Measurements from ENCODE around the gene ARHGEF3. TPM values are rescaled to one million over a fixed set of nuclear protein-coding genes. Genes with fewer than 3 reads are reported as not detected.

ARHGEF3 gene
- total and polyA plus RNA-seq, 7 experiments from 2014 or later, result 78.8 to 99.7 (median 87.0) TPM

DNA sequence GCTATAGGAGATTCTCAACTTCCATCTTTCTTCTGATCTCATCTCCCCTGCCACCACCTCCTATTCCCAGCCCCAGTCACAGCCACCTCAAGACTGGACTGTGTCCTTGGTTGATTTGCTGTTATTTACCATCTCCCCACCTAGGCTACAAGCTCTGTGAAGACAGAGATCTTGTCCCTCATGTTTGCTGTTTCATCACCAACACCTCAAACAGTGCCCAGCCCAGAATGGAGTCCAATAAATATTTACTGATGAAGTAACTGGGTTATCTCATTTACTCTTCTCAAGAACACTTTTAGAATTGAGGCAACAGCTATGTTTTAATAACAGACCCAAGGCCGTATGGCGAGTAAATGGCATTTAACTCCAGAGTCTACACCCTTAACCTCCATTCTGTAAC lies 29.1 kb upstream of the ARHGEF3 start:
- H3K4me1 Mint-ChIP-seq, result peaks cover 12 to 39% (median 23%) of the 10 kb centered on the region in 7 donors
- CTCF ChIA-PET, result interaction anchor here (0.9 kb wide), 1 partner anchor 13 kb away, joined by 3 read pairs; no protein-coding TSS in a partner anchor
- intact Hi-C loops (cut with micrococcal nuclease), result no loop called here

DNA sequence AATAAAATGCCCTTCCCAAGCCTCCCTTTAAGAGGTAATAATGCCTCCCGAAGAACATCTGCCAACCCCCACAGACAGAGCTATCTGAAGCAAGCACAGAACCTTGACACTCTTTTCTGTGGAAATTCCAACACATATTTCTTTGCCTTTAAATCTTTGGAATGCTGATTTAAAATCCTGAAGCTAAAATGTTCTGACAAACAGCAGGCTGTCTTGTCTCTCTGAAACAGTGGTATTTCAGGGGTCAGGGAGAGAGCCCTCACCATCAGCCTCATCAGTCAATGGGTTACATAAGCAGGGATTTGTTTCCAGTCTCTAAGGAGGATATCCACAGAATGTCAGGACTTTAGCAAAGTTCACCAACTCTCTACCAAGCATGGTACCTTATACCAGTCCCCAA lies 27.8 kb upstream of the ARHGEF3 start:
- intact Hi-C loops (cut with micrococcal nuclease), result loop anchor here in 1 of 2 donors (5.0 kb wide), 1 partner anchor 33 kb away; no protein-coding TSS in a partner anchor
- Mint-ChIP-seq H3K27me3 (no peaks in the 10 kb centered on the region), H3K4me3 (no peak overlapping the region), H3K27ac (peak overlapping the region in 2 of 9 donors; percentile 16 to 62), H3K9me3 (peaks cover 0 to 2% (median 0%) of the 10 kb centered on the region in 11 donors), H3K4me1 (peaks cover 23 to 50% (median 30%) of the 10 kb centered on the region in 7 donors), H3K36me3 (peaks cover 0 to 10% (median 4%) of the 10 kb centered on the region in 5 donors)
- ChIA-PET CTCF (no interaction called here), POLR2A (interaction anchor here (1.0 kb wide), 1 partner anchor 11 kb away, joined by 3 read pairs; no protein-coding TSS in a partner anchor)
- H3K4me3 ChIP-seq (ENCODE audit: low read length), result no peak overlapping the region
- H3K27me3 ChIP-seq (ENCODE audit: control insufficient read depth in 2 of 2, insufficient read depth in 2 of 2, low read length in 2 of 2), result no peaks in the 10 kb centered on the region
- ATAC-seq, result no peak
- H3K4me1 ChIP-seq (ENCODE audit: control insufficient read depth in 2 of 2, insufficient read depth in 2 of 2, low read length in 2 of 2), result peaks cover 1 to 5% of the 10 kb centered on the region in 2 donors
- no peak overlapping the region for H3K27ac ChIP-seq (ENCODE audit: low read depth, low read length)
- no peak for DNase-seq
- no peaks in the 10 kb centered on the region for H3K36me3 ChIP-seq (ENCODE audit: control insufficient read depth in 2 of 3, insufficient read depth in 3 of 3, low read length in 3 of 3)
- no peaks in the 10 kb centered on the region for H3K9me3 ChIP-seq (ENCODE audit: control insufficient read depth in 2 of 3, low read length in 3 of 3)

More for the DNA sequence above, 29.1 kb upstream of the ARHGEF3 start:
- H3K27ac Mint-ChIP-seq, result peak overlapping the region in 1 of 9 donors; percentile 43
- no peak for ATAC-seq
- POLR2A ChIA-PET, result interaction anchor here (0.7 kb wide), 1 partner anchor 13 kb away, joined by 3 read pairs; no protein-coding TSS in a partner anchor
- H3K4me3 Mint-ChIP-seq, result no peak overlapping the region
- H3K36me3 Mint-ChIP-seq, result peaks cover 0 to 10% (median 6%) of the 10 kb centered on the region in 5 donors
- H3K27ac ChIP-seq (ENCODE audit: low read depth, low read length), result no peak overlapping the region
- no peaks in the 10 kb centered on the region for H3K9me3 ChIP-seq (ENCODE audit: control insufficient read depth in 2 of 3, low read length in 3 of 3)
- no peaks in the 10 kb centered on the region for H3K36me3 ChIP-seq (ENCODE audit: control insufficient read depth in 2 of 3, insufficient read depth in 3 of 3, low read length in 3 of 3)
- no peak for DNase-seq
- H3K4me1 ChIP-seq (ENCODE audit: control insufficient read depth in 2 of 2, insufficient read depth in 2 of 2, low read length in 2 of 2), result no peaks in the 10 kb centered on the region
- H3K9me3 Mint-ChIP-seq, result peaks cover 0 to 2% (median 0%) of the 10 kb centered on the region in 11 donors
- no peaks in the 10 kb centered on the region for H3K27me3 Mint-ChIP-seq
- H3K4me3 ChIP-seq (ENCODE audit: low read length), result no peak overlapping the region
- H3K27me3 ChIP-seq (ENCODE audit: control insufficient read depth in 2 of 2, insufficient read depth in 2 of 2, low read length in 2 of 2), result no peaks in the 10 kb centered on the region

DNA sequence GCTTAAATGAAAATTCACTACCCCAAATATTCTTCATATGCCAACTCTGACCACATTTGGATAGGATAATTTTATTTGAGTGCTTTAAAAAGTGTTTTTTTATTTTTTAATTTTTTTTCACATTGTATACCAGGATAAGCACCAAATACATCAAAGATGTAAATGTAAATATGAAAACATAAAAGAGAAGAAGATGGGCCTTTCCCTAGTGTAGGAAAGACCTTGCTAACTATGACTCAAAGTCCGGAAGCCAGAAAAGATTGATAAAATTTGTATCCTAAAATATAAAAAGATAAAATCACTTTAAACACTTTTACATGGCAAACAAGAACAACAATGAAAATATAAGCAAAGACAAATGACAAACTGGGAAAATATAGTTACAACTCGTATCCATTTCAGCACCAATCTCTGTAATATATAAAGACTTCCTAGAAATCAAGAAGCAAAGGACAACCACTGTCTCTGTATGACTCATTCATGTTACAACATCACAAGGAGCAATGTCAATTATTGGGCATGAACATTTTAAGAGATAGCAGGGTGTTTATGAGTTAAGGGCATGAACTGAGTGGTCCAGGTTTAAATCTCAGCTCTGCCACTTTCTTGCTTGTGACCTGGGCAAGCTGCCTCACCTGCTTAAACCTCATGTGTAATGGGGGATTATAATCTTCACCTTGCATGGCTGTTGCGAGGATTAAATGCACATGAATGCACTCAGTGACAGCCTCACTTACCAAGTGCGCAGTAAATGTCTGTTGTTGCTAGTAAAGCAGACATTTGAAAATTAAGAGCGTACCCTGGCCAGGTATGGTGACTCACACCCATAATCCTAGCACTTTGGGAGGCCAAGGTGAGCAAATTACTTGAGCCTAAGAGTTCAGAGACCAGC lies 25.3 kb upstream of the ARHGEF3 start:
- intact Hi-C loops (cut with micrococcal nuclease), result loop anchor here in 1 of 2 donors (5.0 kb wide), 1 partner anchor 35 kb away; no protein-coding TSS in a partner anchor

DNA sequence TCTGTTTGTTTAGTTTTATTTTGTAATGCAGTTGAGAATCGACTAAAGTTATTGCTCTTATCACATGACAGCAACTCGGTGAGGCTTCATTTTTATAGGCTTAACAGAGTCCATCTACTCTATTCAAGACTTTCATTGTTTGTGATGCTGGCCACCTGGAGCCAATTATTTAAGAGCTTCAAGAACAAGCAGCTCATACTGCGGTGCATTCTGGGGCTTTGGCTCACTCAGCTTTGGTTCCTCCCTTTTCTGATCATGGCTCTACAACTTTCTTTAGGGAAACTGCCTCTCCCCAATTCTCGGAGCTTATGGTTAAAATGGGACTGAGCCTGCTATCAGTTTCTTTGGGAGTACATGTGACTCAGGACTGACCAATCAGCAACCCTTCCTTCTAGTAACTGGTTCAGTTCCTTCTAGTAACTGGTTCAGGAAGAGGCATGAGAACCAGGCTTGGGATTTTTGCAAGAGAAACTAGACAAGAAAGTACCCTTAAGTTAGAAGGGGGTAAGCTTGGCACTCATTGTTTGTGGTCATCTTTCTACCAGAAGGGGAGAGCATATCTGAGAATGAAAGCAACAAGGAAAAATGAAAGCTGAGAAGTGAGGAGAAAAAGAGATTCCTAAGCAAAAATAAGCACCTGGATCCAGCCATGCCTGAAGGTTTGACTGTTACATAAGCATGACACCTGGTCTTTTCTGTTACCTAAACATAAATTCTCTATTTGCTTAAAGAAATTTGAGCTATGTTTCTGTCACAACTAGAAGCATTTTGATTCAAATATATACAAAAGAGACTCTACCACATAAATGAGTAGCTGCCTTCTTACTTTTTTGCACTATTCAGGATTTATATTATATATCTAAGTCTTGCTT lies 24.1 kb upstream of the ARHGEF3 start:
- H3K9me3 Mint-ChIP-seq, result peaks cover 0 to 2% (median 0%) of the 10 kb centered on the region in 11 donors
- CTCF ChIA-PET, result interaction anchor here (0.8 to 1.0 kb wide), 2 partner anchors 12 to 167 kb away, joined by 3 read pairs; no protein-coding TSS in a partner anchor

More for the DNA sequence above, 25.3 kb upstream of the ARHGEF3 start:
- no peaks in the 10 kb centered on the region for H3K9me3 ChIP-seq (ENCODE audit: control insufficient read depth in 2 of 3, low read length in 3 of 3)
- peaks cover 5 to 18% of the 10 kb centered on the region in 2 donors for H3K4me1 ChIP-seq (ENCODE audit: control insufficient read depth in 2 of 2, insufficient read depth in 2 of 2, low read length in 2 of 2)
- no peaks in the 10 kb centered on the region for H3K27me3 ChIP-seq (ENCODE audit: control insufficient read depth in 2 of 2, insufficient read depth in 2 of 2, low read length in 2 of 2)
- H3K36me3 ChIP-seq (ENCODE audit: control insufficient read depth in 2 of 3, insufficient read depth in 3 of 3, low read length in 3 of 3), result no peaks in the 10 kb centered on the region
- peaks cover 0 to 2% (median 0%) of the 10 kb centered on the region in 11 donors for H3K9me3 Mint-ChIP-seq
- H3K27ac Mint-ChIP-seq, result peak overlapping the region in 3 of 9 donors; percentile 8 to 30 (median 29)
- no peak overlapping the region for H3K27ac ChIP-seq (ENCODE audit: low read depth, low read length)
- H3K4me3 Mint-ChIP-seq, result peak overlapping the region in 1 of 10 donors; percentile 12
- H3K27me3 Mint-ChIP-seq, result no peaks in the 10 kb centered on the region
- POLR2A ChIA-PET, result interaction anchor here (1.4 kb wide), 1 partner anchor 8 kb away, joined by 5 read pairs; no protein-coding TSS in a partner anchor
- H3K4me1 Mint-ChIP-seq, result peaks cover 36 to 60% (median 44%) of the 10 kb centered on the region in 7 donors
- ATAC-seq (no peak), DNase-seq (no peak)
- no peak overlapping the region for H3K4me3 ChIP-seq (ENCODE audit: low read length)
- CTCF ChIA-PET, result interaction anchor here (0.8 to 0.9 kb wide), 2 partner anchors 11 to 24 kb away, joined by 3 read pairs; no protein-coding TSS in a partner anchor
- peaks cover 0 to 12% (median 9%) of the 10 kb centered on the region in 5 donors for H3K36me3 Mint-ChIP-seq

DNA sequence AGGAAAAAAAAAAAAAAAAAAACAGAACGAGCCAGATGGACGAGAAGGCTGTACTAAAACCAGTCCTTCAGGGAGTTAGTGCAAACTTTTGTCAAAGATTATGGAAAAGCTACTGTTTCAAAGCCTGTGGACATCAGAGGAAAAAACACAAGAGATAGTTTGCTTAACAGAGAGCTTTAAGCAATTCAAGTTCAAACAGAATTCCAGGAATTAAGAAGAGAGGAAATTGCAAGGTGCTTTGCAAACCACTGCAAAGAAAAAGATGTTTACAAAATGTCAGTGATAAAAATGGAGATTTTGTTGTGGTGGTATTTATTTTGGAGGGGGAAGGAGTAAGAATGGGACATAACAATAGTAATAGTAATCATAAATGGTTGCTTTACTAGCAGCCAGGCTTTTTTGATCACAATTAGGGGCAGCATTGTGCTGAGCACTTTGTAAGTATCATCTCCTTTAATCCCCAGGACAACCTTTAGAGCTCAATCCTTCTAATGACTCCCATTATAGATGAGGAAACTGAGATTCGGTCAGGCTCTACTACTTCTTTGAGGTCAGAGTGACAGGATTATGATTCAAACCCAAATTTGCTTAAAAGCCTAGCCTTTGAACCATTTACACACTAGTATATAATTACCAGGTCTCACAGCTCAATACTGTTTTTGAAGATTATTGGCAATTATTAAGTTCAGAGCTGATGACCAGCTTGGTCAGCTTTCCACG lies 22.4 kb upstream of the ARHGEF3 start:
- ATAC-seq (no peak), DNase-seq (no peak)
- no peaks in the 10 kb centered on the region for H3K36me3 ChIP-seq (ENCODE audit: control insufficient read depth in 2 of 3, insufficient read depth in 3 of 3, low read length in 3 of 3)
- Mint-ChIP-seq H3K27ac (peak overlapping the region in 6 of 9 donors; percentile 10 to 44 (median 22)), H3K4me1 (peaks cover 33 to 64% (median 48%) of the 10 kb centered on the region in 7 donors), H3K9me3 (peaks cover 0 to 2% (median 0%) of the 10 kb centered on the region in 11 donors), H3K36me3 (peaks cover 0 to 10% (median 6%) of the 10 kb centered on the region in 5 donors), H3K4me3 (peak overlapping the region in 7 of 10 donors; percentile 8 to 54 (median 30)), H3K27me3 (no peaks in the 10 kb centered on the region)
- no peaks in the 10 kb centered on the region for H3K9me3 ChIP-seq (ENCODE audit: control insufficient read depth in 2 of 3, low read length in 3 of 3)
- H3K27me3 ChIP-seq (ENCODE audit: control insufficient read depth in 2 of 2, insufficient read depth in 2 of 2, low read length in 2 of 2), result no peaks in the 10 kb centered on the region
- H3K4me1 ChIP-seq (ENCODE audit: control insufficient read depth in 2 of 2, insufficient read depth in 2 of 2, low read length in 2 of 2), result peaks cover 5 to 18% of the 10 kb centered on the region in 2 donors
- intact Hi-C loops (cut with micrococcal nuclease), result loop anchor here in 1 of 2 donors (2.0 kb wide), 1 partner anchor 17 kb away; no protein-coding TSS in a partner anchor
- ChIA-PET POLR2A (interaction anchor here (0.8 to 1.4 kb wide), 3 partner anchors 9 to 34 kb away, joined by 3 to 6 read pairs (median 6); no protein-coding TSS in a partner anchor), CTCF (interaction anchor here (0.7 to 0.8 kb wide), 2 partner anchors 11 to 12 kb away, joined by 3 read pairs; no protein-coding TSS in a partner anchor)
- no peak overlapping the region for H3K4me3 ChIP-seq (ENCODE audit: low read length)
- no peak overlapping the region for H3K27ac ChIP-seq (ENCODE audit: low read depth, low read length)

More for the DNA sequence above, 24.1 kb upstream of the ARHGEF3 start:
- POLR2A ChIA-PET, result interaction anchor here (1.2 to 1.6 kb wide), 2 partner anchors 9 to 24 kb away, joined by 4 to 10 read pairs; partner anchors contain the start of gene ARHGEF3
- Histone ChIP-seq H3K27ac (ENCODE audit: low read depth, low read length) (no peak overlapping the region), H3K36me3 (ENCODE audit: control insufficient read depth in 2 of 3, insufficient read depth in 3 of 3, low read length in 3 of 3) (no peaks in the 10 kb centered on the region), H3K9me3 (ENCODE audit: control insufficient read depth in 2 of 3, low read length in 3 of 3) (no peaks in the 10 kb centered on the region), H3K4me3 (ENCODE audit: low read length) (no peak overlapping the region), H3K27me3 (ENCODE audit: control insufficient read depth in 2 of 2, insufficient read depth in 2 of 2, low read length in 2 of 2) (no peaks in the 10 kb centered on the region), H3K4me1 (ENCODE audit: control insufficient read depth in 2 of 2, insufficient read depth in 2 of 2, low read length in 2 of 2) (peaks cover 5 to 18% of the 10 kb centered on the region in 2 donors)
- Mint-ChIP-seq H3K36me3 (peaks cover 0 to 12% (median 6%) of the 10 kb centered on the region in 5 donors), H3K4me1 (peaks cover 31 to 64% (median 41%) of the 10 kb centered on the region in 7 donors), H3K4me3 (no peak overlapping the region), H3K27ac (peak overlapping the region in 5 of 9 donors; percentile 26 to 61 (median 30)), H3K27me3 (no peaks in the 10 kb centered on the region)
- intact Hi-C loops (cut with micrococcal nuclease), result loop anchor here in 1 of 2 donors (5.0 kb wide), 1 partner anchor 36 kb away; no protein-coding TSS in a partner anchor
- no peak for ATAC-seq
- no peak for DNase-seq

All from naive thymus-derived CD4-positive, alpha-beta T cell (primary cell).